ENCODE results near the gene MICAL2.

Gene MICAL2

DNA sequence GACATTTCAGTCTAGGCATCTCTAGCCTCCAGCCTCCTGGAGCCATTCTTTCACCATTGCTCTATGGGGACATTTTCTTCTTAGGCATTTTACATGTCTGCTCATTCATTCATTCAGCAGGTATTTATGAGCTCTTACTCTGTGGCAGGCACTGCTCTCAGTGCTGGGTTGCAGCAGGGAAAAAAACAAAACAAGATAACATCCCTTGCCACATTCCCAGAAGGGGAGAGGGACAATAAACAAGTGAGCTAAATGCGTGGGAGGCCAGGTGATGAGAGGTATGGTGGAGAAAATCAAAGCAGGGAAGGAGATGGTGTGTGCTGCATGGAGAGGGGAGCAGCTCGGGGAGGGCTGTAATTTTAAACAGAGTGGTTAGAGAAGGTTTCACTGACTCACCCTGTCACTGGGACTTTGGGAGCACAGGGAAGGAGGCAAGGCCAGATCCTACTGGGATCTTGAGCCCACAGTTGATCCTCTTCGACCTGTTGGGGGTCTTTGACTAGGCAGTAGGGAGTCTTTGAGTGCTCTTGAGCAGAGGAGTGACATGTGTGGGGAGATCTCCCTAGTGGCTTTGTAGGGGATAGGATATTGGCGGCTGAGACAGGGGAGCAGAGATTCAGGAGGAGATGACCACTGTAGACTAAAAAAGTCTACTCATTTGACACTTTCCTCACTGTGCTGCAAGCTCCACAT is 17.0 kb downstream of the MICAL2 start:
- CTCF ChIA-PET: interaction anchor here (0.6 to 1.8 kb wide), 8 partner anchors 9 to 154 kb away, joined by 3 to 5 read pairs (median 4); no protein-coding TSS in a partner anchor
- DNase-seq (ENCODE audit: low read depth, low spot score): no peak
- TF ChIP-seq, protein P1, sequence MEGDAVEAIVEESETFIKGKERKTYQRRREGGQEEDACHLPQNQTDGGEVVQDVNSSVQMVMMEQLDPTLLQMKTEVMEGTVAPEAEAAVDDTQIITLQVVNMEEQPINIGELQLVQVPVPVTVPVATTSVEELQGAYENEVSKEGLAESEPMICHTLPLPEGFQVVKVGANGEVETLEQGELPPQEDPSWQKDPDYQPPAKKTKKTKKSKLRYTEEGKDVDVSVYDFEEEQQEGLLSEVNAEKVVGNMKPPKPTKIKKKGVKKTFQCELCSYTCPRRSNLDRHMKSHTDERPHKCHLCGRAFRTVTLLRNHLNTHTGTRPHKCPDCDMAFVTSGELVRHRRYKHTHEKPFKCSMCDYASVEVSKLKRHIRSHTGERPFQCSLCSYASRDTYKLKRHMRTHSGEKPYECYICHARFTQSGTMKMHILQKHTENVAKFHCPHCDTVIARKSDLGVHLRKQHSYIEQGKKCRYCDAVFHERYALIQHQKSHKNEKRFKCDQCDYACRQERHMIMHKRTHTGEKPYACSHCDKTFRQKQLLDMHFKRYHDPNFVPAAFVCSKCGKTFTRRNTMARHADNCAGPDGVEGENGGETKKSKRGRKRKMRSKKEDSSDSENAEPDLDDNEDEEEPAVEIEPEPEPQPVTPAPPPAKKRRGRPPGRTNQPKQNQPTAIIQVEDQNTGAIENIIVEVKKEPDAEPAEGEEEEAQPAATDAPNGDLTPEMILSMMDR (IDR thresholded peaks at IDR 0.05; ENCODE audit: insufficient read depth, low read length, missing control alignments): no peak
- POLR2A ChIA-PET: interaction anchor here (0.6 to 1.6 kb wide), 7 partner anchors 10 to 91 kb away, joined by 3 to 5 read pairs (median 4); partner anchors contain the start of gene MICAL2
- H3K4me3 ChIP-seq (ENCODE audit: low read depth, low read length): no peak overlapping the region

DNA sequence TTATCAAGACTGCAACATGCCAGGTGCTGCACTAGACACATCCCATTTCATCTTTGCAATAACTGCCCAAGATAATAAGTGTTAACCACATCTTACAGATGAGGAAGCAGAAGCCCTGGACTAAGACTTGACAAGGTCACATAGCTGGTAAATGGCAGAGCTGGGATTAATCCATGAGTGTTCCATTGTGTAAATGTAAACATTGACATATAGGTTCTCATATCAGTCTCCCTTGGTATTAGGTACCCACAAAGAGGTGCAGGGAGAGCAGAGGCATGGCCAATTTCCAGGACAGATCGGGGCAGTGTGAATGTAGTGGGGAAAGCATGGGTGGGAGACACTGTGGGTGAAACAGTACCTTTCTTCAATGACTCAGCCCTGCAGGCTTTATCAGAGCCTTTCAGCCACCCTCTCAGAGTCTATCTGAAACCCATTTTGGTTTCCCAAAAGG is 17.9 kb downstream of the MICAL2 start:
- CTCF ChIA-PET: interaction anchor here (1.1 kb wide), 1 partner anchor 153 kb away, joined by 3 read pairs; no protein-coding TSS in a partner anchor
- DNase-seq (ENCODE audit: low read depth, low spot score): no peak
- POLR2A ChIA-PET: no interaction called here
- no peak overlapping the region for H3K4me3 ChIP-seq (ENCODE audit: low read depth, low read length)
- TF ChIP-seq, protein P1 (IDR thresholded peaks at IDR 0.05; ENCODE audit: insufficient read depth, low read length, missing control alignments): no peak

DNA sequence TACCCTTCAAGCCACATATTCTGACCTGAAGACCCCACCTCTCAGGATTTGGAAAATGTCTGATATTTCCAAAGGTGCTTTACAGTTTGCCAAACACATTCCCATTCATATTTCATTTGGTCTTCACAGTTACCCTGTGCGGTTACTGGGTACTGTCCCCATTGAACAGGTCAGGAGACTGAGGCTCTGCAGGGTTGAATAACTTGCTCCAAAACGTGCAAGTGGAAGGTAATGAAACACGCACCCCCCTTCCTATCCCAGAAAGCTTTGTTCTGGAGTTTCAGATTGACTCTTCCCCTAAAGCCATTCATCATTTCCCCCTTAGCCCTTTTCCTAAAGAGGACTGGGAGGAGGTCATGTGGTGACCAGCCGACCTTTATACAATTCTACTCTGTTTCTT is 18.8 kb downstream of the MICAL2 start:
- TF ChIP-seq, protein P1 (IDR thresholded peaks at IDR 0.05; ENCODE audit: insufficient read depth, low read length, missing control alignments): no peak
- H3K4me3 ChIP-seq (ENCODE audit: low read depth, low read length): no peak overlapping the region
- ChIA-PET POLR2A (no interaction called here), CTCF (interaction anchor here (1.0 to 1.3 kb wide), 3 partner anchors 35 to 159 kb away, joined by 3 read pairs; no protein-coding TSS in a partner anchor)
- DNase-seq (ENCODE audit: low read depth, low spot score): no peak

DNA sequence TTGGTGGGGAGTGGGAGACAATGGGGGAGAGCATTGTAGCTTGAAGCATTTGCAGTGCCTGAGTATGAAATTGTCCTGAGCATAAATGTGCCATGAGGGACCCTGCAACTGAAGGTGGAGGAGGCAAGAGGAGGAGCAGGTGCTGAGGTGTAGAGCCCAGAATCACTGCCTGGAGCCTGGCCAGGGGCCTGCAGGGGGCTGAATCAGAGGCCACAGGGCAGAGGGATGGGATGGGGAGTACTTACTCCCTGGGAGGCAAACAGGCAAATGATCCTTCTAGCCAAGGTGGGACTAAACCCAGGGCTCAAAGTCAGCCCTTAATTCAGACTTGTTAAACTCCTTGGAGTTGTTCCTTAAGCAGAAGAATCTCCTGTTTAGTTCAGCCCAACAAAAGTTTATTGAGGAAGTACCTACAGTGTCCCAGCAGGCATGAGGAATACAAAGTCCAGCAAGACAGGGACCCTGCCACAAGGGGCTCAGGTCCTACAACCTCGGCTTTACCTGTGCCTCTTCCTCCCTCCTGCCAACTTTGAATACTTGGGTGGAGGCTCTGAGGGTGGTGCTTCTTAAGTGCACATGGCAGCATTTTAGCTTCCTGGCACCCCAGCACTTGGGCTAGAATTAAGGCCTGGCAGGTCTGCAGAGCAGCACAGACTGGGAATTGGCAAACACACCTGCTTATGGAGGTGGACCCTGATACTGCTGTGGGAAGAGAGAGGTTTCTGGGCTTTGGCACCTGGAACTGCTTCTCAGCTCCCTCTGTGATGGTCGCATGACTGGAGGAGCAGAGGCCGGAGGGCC is 20.0 kb downstream of the MICAL2 start:
- CTCF ChIA-PET: interaction anchor here (0.9 to 1.3 kb wide), 4 partner anchors 33 to 151 kb away, joined by 3 read pairs; no protein-coding TSS in a partner anchor
- H3K4me3 ChIP-seq (ENCODE audit: low read depth, low read length): no peak overlapping the region
- TF ChIP-seq, protein P1 (IDR thresholded peaks at IDR 0.05; ENCODE audit: insufficient read depth, low read length, missing control alignments): no peak
- DNase-seq (ENCODE audit: low read depth, low spot score): no peak
- POLR2A ChIA-PET: interaction anchor here (1.0 kb wide), 1 partner anchor 75 kb away, joined by 3 read pairs; no protein-coding TSS in a partner anchor

DNA sequence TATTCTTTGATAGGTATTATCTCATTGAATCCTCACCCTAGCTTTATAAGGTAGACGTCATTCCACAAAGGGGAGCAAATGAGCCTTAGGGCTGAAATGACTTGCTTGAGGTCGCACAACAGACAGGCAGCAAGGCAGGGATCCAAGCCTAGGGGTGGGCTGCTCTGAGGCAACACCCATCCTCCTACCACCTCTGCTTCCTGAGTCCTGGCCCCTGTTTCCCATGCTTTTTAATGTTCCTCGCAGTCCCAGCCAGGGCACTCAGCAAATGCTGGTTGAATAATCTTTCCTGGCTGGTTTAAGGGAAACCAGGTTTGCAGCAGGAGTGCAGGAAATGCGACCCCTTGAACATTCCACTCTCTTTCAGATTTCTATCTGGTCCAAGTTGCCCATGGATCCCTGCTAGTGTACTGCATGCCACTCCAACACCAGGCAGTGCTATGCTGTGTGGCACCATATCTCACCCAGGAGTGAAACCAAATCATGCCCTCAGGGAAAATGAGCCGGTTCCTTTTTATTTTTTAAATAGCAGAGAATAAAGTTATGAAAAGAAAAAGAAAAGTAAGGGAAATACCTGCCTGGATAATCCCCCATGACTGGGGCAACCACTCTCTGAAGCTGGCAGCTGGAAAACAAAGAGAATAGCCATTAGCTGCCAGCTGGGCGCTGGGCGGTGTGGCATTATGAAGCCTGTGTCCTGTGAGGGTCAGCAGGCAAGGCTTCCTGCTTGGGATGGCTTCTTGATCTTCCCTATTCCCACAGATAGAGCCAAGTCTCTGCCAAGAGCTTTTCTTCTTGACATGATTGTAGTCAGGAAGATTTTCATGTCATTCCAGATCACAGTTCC is 21.8 kb downstream of the MICAL2 start:
- CTCF ChIA-PET: interaction anchor here (0.7 kb wide), 1 partner anchor 29 kb away, joined by 3 read pairs; no protein-coding TSS in a partner anchor
- POLR2A ChIA-PET: no interaction called here
- TF ChIP-seq, protein P1 (IDR thresholded peaks at IDR 0.05; ENCODE audit: insufficient read depth, low read length, missing control alignments): no peak

More for the DNA sequence above, 21.8 kb downstream of the MICAL2 start:
- no peak for DNase-seq (ENCODE audit: low read depth, low spot score)
- H3K4me3 ChIP-seq (ENCODE audit: low read depth, low read length): no peak overlapping the region

Data from AG04449 (cell line).